Osteoblast (primary cell): ENCODE results near the gene NOL4L. TPM values are rescaled to one million over a fixed set of nuclear protein-coding genes. Genes with fewer than 3 reads are reported as not detected.

Experiments
- DNase-seq: peaks from one replicate; pipeline ENCODE4 v3.0.0; 2011; ENCODE audit warnings: low spot score, mixed read lengths; ENCODE audit not compliant: insufficient read length; ENCODE audit errors: missing footprints
- H2AFZ ChIP-seq: 2 replicates; pipeline ENCODE4 v1.6.0; 2011; ENCODE audit warnings: mild to moderate bottlenecking, low read length
- H3K27ac ChIP-seq: 2 replicates; pipeline ENCODE4 v1.5.1; 2011; ENCODE audit warnings: mild to moderate bottlenecking, low read depth, low read length, moderate library complexity
- H3K27me3 ChIP-seq: 2 replicates; pipeline ENCODE4 v1.6.0; 2012; ENCODE audit warnings: mild to moderate bottlenecking, control low read depth, inconsistent platforms, low read length, moderate library complexity; ENCODE audit not compliant: insufficient read depth
- H3K36me3 ChIP-seq: 2 replicates; pipeline ENCODE4 v1.5.1; 2011; ENCODE audit warnings: mild to moderate bottlenecking, low read length, control low read depth, moderate library complexity; ENCODE audit not compliant: insufficient read depth
- H3K4me1 ChIP-seq: 2 replicates; pipeline ENCODE4 v1.5.1; 2011; ENCODE audit warnings: mild to moderate bottlenecking, low read length, control low read depth, moderate library complexity; ENCODE audit not compliant: insufficient read depth
- H3K4me2 ChIP-seq: 2 replicates; pipeline ENCODE4 v1.6.0; 2011; ENCODE audit warnings: mild to moderate bottlenecking, low read length; ENCODE audit not compliant: insufficient read depth
- H3K4me3 ChIP-seq: fragments of 200-600 bp; sonication (generic); 3 replicates; pipeline ENCODE4 v1.5.1; 2012; ENCODE audit warnings: mild to moderate bottlenecking, low read length, inconsistent platforms; ENCODE audit not compliant: insufficient read depth
- H3K79me2 ChIP-seq: 2 replicates; pipeline ENCODE4 v1.6.0; 2012; ENCODE audit warnings: mild to moderate bottlenecking, low read length, control low read depth, inconsistent platforms; ENCODE audit not compliant: insufficient read depth
- H3K9me3 ChIP-seq: 2 replicates; pipeline ENCODE4 v1.5.1; 2011; ENCODE audit warnings: low read depth, low read length, control low read depth
- H4K20me1 ChIP-seq: 2 replicates; pipeline ENCODE4 v1.6.0; 2012; ENCODE audit warnings: mild to moderate bottlenecking, low read length, control low read depth; ENCODE audit not compliant: insufficient read depth
- total RNA-seq: library from RNA; depleted of rRNA; stranded (reverse); fragments of >200 nt; gene quantifications from 2 replicates; pipeline ENCODE4 v1.2.3, GENCODE V29; 2012
- TF ChIP-seq, protein P1 (sequence below): IDR thresholded peaks from 2 replicates; pipeline ENCODE4 v1.5.1; 2011; ENCODE audit warnings: mild to moderate bottlenecking, low read depth, low read length, moderate library complexity; ENCODE audit errors: extremely low read depth

NOL4L gene
- total RNA-seq, 1 donor: 6.2 TPM

DNA sequence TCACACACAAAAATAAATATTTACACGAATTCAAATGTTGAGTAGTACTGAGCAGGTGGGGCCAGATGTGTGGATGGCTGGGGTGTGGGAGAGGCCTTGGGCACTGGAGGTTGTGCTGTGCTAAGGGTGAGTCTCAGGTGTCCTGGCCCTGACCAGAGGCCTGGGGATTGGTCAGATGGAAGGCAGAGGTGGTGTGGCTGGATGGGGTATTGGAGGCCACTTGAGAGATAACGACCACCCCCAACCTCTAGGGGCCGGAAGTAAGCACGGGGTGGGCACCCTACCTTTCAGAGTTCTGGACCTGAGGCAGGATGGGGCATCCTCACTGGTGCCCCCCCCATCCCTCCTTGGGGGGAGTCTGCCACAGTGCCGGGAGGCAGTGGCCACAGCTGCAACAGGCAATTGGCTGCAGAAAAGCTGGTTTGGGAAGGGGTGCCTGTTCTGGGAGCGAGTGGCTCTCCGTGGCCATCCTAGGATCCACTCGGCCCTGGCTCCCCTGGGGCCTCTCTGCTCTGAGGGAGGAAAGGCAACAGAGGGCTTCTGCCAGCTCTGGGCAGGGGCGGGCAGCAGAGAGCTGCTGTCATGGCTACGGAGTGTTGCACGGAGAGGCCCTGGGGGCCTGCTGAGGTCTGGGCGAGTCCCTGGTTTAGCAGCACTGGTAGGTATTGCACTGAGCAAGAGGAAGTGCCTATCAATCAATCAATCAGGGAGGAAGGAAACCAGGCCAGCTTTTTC, 139.4 kb downstream of the NOL4L start:
- Histone ChIP-seq H3K4me3 (no peak overlapping the region), H3K27me3 (no peaks in the 10 kb centered on the region), H3K4me2 (no peak overlapping the region), H4K20me1 (peaks cover 57% of the 10 kb centered on the region), H3K4me1 (peaks cover 3% of the 10 kb centered on the region), H3K79me2 (peaks cover 12% of the 10 kb centered on the region), H3K9me3 (no peaks in the 10 kb centered on the region), H2AFZ (no peak overlapping the region), H3K27ac (no peak overlapping the region), H3K36me3 (peaks cover 41% of the 10 kb centered on the region)
- TF ChIP-seq, protein P1, sequence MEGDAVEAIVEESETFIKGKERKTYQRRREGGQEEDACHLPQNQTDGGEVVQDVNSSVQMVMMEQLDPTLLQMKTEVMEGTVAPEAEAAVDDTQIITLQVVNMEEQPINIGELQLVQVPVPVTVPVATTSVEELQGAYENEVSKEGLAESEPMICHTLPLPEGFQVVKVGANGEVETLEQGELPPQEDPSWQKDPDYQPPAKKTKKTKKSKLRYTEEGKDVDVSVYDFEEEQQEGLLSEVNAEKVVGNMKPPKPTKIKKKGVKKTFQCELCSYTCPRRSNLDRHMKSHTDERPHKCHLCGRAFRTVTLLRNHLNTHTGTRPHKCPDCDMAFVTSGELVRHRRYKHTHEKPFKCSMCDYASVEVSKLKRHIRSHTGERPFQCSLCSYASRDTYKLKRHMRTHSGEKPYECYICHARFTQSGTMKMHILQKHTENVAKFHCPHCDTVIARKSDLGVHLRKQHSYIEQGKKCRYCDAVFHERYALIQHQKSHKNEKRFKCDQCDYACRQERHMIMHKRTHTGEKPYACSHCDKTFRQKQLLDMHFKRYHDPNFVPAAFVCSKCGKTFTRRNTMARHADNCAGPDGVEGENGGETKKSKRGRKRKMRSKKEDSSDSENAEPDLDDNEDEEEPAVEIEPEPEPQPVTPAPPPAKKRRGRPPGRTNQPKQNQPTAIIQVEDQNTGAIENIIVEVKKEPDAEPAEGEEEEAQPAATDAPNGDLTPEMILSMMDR: no peak
- peak; percentile 48 for DNase-seq

DNA sequence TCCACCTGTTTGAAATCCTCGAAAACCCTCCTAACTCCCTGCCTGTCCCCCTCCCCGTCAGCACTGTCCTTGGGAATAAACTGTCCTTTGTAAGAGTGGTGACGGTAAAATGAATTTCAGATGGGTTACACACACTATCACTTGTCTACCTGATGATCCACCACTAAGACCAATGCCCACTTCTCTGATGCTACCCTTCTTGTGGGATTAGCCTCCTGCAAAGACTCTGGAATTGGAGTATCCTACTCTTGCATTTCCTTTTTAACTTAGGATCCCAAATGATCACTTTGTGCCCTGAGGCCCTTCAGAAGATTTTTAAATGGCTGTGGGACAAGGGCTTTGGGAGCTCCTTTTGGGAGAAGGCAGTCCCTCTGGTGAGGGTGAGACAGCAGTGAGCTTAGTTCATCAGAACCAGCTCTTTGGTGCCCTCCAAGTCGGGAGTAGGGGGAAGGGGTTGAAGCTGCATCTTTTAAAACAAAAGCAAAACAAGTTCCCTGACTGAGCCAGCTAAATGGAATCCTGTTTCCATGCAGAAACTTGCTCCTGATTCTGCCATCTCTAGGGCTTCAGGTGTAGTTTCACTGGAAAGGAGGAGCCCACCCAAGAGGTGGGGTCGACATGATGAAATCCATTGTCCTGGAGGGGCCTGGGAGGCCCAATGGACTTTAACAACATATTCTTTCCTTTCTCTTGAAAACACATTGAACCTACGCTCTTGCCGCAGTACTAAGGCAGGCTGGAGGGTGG, 140.5 kb downstream of the NOL4L start:
- DNase-seq: peak; percentile 45
- no peak overlapping the region for H3K27ac ChIP-seq
- no peaks in the 10 kb centered on the region for H3K27me3 ChIP-seq
- H4K20me1 ChIP-seq: peaks cover 57% of the 10 kb centered on the region
- no peaks in the 10 kb centered on the region for H3K9me3 ChIP-seq
- H3K4me3 ChIP-seq: no peak overlapping the region
- TF ChIP-seq, protein P1: no peak
- H3K4me2 ChIP-seq: no peak overlapping the region
- H3K36me3 ChIP-seq: peaks cover 46% of the 10 kb centered on the region
- H3K4me1 ChIP-seq: peaks cover 4% of the 10 kb centered on the region
- no peak overlapping the region for H2AFZ ChIP-seq
- H3K79me2 ChIP-seq: peaks cover 21% of the 10 kb centered on the region

DNA sequence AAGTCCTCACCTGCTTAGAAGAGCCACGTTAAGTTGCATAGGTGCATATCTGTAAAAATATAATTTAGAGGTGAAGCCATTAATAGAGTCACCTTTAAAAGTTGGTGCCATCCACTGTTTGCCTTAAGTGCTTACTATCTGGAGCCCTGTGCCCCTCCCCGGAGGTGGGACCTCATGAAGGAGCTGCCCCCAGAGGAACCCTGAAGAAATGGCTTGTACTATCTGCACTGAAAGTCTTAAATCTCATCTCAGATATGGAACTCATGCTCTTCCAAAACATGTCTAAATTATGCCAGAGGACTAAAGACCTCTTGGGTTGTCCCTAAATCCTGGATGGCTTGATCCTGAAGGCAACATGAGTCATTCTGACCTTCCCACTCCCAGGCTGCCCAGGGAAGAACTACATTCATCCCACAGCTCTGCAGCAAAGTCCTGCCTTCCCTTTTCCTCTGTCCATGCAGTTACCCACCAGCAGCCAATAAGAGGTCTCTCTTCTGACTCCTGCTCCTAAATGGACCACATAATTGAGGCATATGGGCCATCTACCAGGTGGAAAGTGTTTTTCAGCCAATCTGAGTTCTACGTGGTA, 141.7 kb downstream of the NOL4L start:
- no peaks in the 10 kb centered on the region for H3K9me3 ChIP-seq
- H2AFZ ChIP-seq: no peak overlapping the region
- peaks cover 22% of the 10 kb centered on the region for H3K79me2 ChIP-seq
- no peaks in the 10 kb centered on the region for H3K27me3 ChIP-seq
- no peak overlapping the region for H3K4me2 ChIP-seq
- H3K4me1 ChIP-seq: peaks cover 16% of the 10 kb centered on the region
- TF ChIP-seq, protein P1: no peak
- peaks cover 48% of the 10 kb centered on the region for H3K36me3 ChIP-seq
- peak; percentile 79 for DNase-seq
- no peak overlapping the region for H3K27ac ChIP-seq
- no peak overlapping the region for H3K4me3 ChIP-seq
- peaks cover 65% of the 10 kb centered on the region for H4K20me1 ChIP-seq
